Pancreas (tissue), 10 donors: ENCODE measurements around the gene KCNH4. TPM values are rescaled to one million over a fixed set of nuclear protein-coding genes. Genes with fewer than 3 reads are reported as not detected.

Experiments
- ATAC-seq, 4 donors: fragments of 200-7000 bp; cut with Tn5 transposase; one replicate each; pipeline versions ENCODE4 v1.8.0 to v1.9.1; 2020; ENCODE audit warnings: mild to moderate bottlenecking in 4 of 4, moderate library complexity in 4 of 4
- DNase-seq, 6 donors: peaks; one replicate each; pipeline ENCODE4 v3.0.0-alpha.2; 2020
- FAIRE-seq: peaks from 2 replicates; lab custom pipeline; 2012; peaks lifted over from hg19 to GRCh38; lab: Jason Lieb, UNC
- H3K27ac ChIP-seq, 4 donors: fragments of 200-600 bp; sonication (generic); 1 replicate in 3 of 4; 2 replicates in 1 of 4; pipeline versions ENCODE4 v1.5.0 to v1.8.0; 2020
- H3K27me3 ChIP-seq, 4 donors: fragments of 200-600 bp; one replicate each; pipeline ENCODE4 v1.8.0; 2021
- H3K36me3 ChIP-seq, 3 donors: fragments of 200-600 bp; sonication (generic) in 1 of 3; one replicate each; pipeline versions ENCODE4 v1.5.0 to v1.8.0; 2020 to 2021
- H3K4me1 ChIP-seq, 3 donors: fragments of 200-600 bp; one replicate each; pipeline ENCODE4 v1.8.0; 2021
- H3K4me3 ChIP-seq, 4 donors: fragments of 200-600 bp; sonication (generic) in 2 of 4; one replicate each; pipeline versions ENCODE4 v1.5.0 to v1.8.0; 2020 to 2021
- H3K9me3 ChIP-seq, 4 donors: fragments of 200-600 bp; one replicate each; pipeline ENCODE4 v1.8.0; 2021
- WGBS, 2 donors: extraction: QIAGEN DNeasy Blood & Tissue Kit; methylation state at CpG; one replicate each; pipeline ENCODE4 v1.1.7; 2013; 5-methylcytosine and 5-hydroxymethylcytosine counted together
- intact Hi-C, 3 donors: fragments of 100-400 bp; cut with DNase I; formaldehyde crosslinking; loops; one replicate each; pipeline versions ENCODE4 v1.11.1 to v1.14.2; 2022
- polyA plus RNA-seq, 2 donors: library from polyadenylated mRNA; stranded (reverse); fragments of 200-250 nt; gene quantifications; one replicate each; pipeline ENCODE4 v1.2.3, GENCODE V29; 2013
- total RNA-seq, 6 donors: library from RNA; stranded (reverse); fragmentation: NEBNext Ultra II Directional in 4 of 6; extraction: Animal tissue kit (Norgen Biotek cat#: 25700) in 4 of 6; gene quantifications; one replicate each; pipeline versions ENCODE4 v1.2.1 to v1.2.4, GENCODE V29; 2021 to 2023
- TF ChIP-seq, protein P1 (sequence below), 4 donors: fragments of 200-600 bp; sonication (generic) in 3 of 4; IDR thresholded peaks; one replicate each; pipeline versions ENCODE4 v1.5.0 to v1.8.0; 2021; ENCODE audit warnings: antibody characterized with exemption in 4 of 4
- donor health status: healthy with polysubstance abuse.
- donor health status: DM: no; HTN: no; CAD: no; lungs with moderate emphysema.
- donor health status: DM: no; HTN: no; CAD: no.
- donor health status: control.
- donor health status: control.
- donor health status: Bipolar disorder and iron deficiency.
- donor health status: DM: yes; HTN: yes; CAD: no.
- donor health status: DM: no; HTN: no; CAD: no.
- donor health status: DM: no; HTN: no; CAD: no.
- donor health status: DM: yes; HTN: yes; CAD: no.

The KCNH4 gene
- total and polyA plus RNA-seq, 8 donors, result 0.03 to 0.14 (median 0.08) TPM; not detected in 1

GRCh38 chr17:42163696-42164407, 17.1 kb downstream of the KCNH4 start:
- FAIRE-seq (no peak), ATAC-seq (no peak), DNase-seq (no peak)
- intact Hi-C loops, result no loop called here
- Histone ChIP-seq H3K4me1 (no peaks in the 10 kb centered on the region), H3K4me3 (no peak overlapping the region), H3K27ac (no peak overlapping the region), H3K27me3 (no peaks in the 10 kb centered on the region), H3K36me3 (no peaks in the 10 kb centered on the region), H3K9me3 (no peaks in the 10 kb centered on the region)
- TF ChIP-seq, protein P1, sequence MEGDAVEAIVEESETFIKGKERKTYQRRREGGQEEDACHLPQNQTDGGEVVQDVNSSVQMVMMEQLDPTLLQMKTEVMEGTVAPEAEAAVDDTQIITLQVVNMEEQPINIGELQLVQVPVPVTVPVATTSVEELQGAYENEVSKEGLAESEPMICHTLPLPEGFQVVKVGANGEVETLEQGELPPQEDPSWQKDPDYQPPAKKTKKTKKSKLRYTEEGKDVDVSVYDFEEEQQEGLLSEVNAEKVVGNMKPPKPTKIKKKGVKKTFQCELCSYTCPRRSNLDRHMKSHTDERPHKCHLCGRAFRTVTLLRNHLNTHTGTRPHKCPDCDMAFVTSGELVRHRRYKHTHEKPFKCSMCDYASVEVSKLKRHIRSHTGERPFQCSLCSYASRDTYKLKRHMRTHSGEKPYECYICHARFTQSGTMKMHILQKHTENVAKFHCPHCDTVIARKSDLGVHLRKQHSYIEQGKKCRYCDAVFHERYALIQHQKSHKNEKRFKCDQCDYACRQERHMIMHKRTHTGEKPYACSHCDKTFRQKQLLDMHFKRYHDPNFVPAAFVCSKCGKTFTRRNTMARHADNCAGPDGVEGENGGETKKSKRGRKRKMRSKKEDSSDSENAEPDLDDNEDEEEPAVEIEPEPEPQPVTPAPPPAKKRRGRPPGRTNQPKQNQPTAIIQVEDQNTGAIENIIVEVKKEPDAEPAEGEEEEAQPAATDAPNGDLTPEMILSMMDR (IDR thresholded peaks at IDR 0.05), result no peak
- 67 to 73% methylated on average over 22 of the region's 22 CpGs for WGBS, 2 donors

GRCh38 chr17:42163113-42163512, 17.8 kb downstream of the KCNH4 start:
- no peaks in the 10 kb centered on the region for H3K9me3 ChIP-seq
- no peaks in the 10 kb centered on the region for H3K4me1 ChIP-seq
- FAIRE-seq, result no peak
- H3K4me3 ChIP-seq, result no peak overlapping the region
- TF ChIP-seq, protein P1 (IDR thresholded peaks at IDR 0.05), result peak in 1 of 4 donors; percentile 17
- no peak overlapping the region for H3K27ac ChIP-seq
- no peaks in the 10 kb centered on the region for H3K36me3 ChIP-seq
- intact Hi-C loops, result no loop called here
- no peaks in the 10 kb centered on the region for H3K27me3 ChIP-seq
- peak in 3 of 4 donors; percentile 25 to 55 (median 31) for ATAC-seq
- WGBS, 2 donors, result 45 to 62% methylated on average over 8 of the region's 8 CpGs
- DNase-seq, result peak in 1 of 6 donors; percentile 67

DNA sequence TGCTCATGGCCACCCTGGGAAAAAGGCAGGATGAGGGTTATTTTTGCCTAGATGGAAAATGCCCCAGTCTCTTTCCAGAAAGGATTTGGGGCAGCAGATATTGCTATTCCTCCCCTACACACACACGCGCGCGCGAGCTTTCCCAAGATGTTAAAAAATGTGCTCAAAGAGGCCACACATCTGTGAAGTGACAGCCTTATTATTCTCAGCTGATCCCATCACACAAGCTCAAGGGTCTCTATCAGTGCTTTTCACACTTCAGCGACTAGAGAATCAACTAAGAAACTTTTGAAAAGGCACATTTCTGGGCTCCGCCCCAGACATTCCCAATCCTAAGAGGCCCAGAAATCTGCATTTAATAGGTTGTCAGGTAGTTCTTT, 20.4 kb downstream of the KCNH4 start:
- ATAC-seq (no peak), DNase-seq (no peak), FAIRE-seq (no peak)
- WGBS, 2 donors, result 94% methylated on average over 7 of the region's 7 CpGs
- Histone ChIP-seq H3K9me3 (no peaks in the 10 kb centered on the region), H3K27me3 (no peaks in the 10 kb centered on the region), H3K27ac (no peak overlapping the region), H3K36me3 (no peaks in the 10 kb centered on the region), H3K4me1 (peaks cover 0 to under 1% (median 0%) of the 10 kb centered on the region in 3 donors), H3K4me3 (no peak overlapping the region)
- intact Hi-C loops, result no loop called here
- TF ChIP-seq, protein P1 (IDR thresholded peaks at IDR 0.05), result no peak

- TF ChIP-seq, protein P1 (IDR thresholded peaks at IDR 0.05), result no peak
- Histone ChIP-seq H3K9me3 (no peaks in the 10 kb centered on the region), H3K36me3 (no peaks in the 10 kb centered on the region), H3K27me3 (no peaks in the 10 kb centered on the region), H3K27ac (no peak overlapping the region), H3K4me1 (peaks cover 0 to 4% (median 0%) of the 10 kb centered on the region in 3 donors), H3K4me3 (no peak overlapping the region)
- FAIRE-seq (no peak), ATAC-seq (no peak), DNase-seq (no peak)
- intact Hi-C loops, result no loop called here
- WGBS, 2 donors, result 71 to 74% methylated on average over 14 of the region's 14 CpGs
Observed at GRCh38 chr17:42159796-42160530, 21.0 kb downstream of the KCNH4 start.
